NCI-H2171 treated with DMSO at 0.1 percent for 48 hours (cell line): ENCODE data around the gene TBC1D19.

ENCODE experiments used
- DNase-seq: peaks from one replicate; lab custom pipeline; 2025; lab: John Stamatoyannopoulos, UW

The TBC1D19 gene

DNA sequence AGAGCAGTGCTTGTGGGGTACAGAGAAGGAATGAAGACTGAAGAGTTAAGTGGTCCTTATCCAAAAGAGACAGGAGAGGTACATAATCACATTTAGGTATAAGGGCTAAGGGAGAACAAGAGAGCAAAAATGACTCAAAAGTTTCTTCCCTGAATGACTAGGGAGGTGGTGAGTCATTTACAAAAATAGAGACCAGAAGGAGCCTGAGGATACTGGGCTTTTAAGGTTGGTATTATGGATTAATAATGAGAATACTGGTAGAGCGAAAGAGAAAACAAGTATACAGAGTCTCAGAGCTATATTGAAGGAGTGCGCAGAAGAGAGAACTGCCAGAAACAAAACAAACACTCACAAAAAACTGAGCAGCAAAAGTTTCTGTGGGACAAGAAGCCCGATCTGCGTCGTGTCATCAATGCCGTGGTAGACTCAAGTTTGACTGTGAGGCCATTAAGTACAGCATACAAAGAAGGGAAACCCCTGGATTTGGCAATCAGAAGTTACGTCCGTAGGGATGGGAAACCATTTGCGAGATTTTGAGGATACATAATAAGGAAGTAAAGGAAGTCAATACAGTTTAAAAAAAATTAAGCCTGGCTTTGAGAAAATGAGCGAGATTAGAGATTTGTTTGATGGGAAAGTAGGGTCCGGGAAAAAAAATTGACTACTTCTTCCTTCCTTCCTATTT is 147.6 kb downstream of the TBC1D19 start:
- no peak for DNase-seq

DNA sequence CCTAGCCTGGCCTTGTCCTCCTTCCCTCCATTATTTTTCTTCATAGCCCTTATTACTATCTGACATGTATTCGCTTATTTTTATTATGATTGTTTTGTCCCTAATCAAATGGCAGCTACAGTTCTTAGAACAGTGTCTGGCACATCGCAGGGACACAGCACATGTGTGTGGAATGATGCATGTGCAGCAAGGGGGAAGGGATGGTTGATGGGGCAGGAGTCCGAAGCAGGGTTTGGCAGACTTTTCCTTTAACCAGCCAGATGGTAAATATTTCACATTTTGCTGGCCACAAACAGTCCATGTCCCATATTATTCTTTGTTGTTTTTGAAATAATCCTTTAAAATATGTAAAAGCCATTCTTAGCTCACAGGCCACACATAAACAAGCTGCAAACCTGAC is 148.5 kb downstream of the TBC1D19 start:
- DNase-seq, result no peak

DNA sequence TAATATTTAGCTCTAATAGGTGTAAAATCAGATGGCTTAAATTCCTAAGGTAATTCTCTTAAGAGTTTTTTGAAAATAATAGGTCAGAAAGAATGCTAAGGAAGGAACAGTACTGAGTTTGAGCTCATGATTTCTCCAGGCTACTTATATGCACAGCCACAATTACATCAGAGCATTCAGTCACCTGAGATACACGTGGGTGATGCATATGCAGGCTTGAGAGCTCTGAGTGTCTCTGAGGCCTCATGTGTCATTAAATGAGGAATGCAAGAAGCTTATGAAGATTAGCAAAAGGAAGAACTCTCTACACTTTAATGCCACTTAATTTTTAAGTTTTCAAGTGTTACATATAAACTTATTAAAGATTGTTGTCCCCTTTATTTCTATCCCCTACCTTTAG is 152.7 kb downstream of the TBC1D19 start:
- DNase-seq, result no peak

DNA sequence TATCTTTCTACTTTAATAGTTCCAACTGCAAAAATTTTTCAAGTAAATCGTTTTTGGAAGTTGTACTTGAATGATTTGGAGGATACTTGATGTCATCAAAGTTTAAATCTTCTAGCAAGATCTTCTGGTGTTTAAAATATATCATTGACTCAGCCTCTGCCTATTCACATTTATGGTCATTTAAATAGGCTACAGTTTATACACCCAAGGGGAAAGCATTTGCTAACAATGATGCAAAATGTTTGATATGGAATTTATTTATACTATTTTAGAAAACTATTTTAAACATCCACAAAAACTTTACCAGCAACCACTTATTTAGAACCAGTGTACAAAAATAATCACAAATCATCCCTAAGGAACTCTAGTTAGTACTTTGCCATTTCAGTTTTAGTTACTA is 153.5 kb downstream of the TBC1D19 start:
- no peak for DNase-seq

DNA sequence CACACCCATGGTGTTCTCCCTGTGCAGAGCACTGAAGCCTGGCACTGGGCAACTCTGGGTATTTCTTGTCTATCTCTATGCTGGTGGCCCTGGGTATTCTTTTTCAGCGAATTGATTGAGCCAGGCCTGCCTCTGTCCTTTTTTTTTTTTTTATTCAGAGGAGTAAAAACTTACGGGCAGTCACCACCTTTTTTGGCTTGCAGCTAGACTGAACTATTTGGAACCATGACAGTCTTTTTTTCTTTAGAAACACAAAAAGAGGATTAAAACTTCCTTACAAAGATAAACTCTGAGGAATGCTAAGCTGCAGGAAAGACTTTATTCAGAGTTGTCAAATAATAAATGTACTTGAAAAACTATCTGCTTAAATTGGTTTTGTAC is 157.6 kb downstream of the TBC1D19 start:
- DNase-seq, result no peak

DNA sequence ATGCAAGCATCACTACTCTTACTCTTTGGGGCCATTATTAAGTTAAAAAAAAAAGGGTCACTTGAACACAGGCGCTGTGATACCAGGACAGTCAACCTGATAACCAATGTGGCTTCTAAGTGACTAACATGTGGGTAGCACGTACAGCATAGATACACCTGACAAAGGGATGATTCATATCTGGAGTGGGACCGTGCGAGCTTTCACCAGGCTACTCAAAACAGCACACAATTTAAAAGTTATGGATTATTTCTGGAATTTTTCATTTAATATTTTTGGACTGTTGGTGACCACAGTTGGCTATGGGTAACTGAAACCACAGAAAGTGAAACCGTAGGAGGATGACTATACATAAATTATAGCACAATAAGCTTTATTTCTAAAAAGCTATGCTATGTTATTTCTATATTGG is 162.9 kb downstream of the TBC1D19 start:
- DNase-seq, result no peak

DNA sequence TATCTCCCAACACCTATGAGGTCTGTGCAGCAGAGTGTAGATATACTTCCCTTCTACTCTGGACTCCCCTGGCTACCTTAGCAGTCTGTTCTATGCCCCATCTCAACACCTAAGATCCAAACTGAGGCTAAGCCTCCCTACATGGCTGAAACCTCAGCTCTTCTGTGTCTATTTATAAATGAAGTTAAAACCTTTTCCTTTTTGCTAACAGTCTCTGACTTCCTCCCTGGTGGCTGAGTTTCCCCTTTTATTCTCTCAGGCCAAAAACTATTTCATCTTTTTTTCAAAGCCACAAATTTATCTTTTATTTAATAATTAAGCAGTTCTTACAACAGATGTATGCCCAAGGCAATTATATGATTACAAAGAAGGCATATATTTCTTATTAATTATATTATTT is 164.9 kb downstream of the TBC1D19 start:
- no peak for DNase-seq

DNA sequence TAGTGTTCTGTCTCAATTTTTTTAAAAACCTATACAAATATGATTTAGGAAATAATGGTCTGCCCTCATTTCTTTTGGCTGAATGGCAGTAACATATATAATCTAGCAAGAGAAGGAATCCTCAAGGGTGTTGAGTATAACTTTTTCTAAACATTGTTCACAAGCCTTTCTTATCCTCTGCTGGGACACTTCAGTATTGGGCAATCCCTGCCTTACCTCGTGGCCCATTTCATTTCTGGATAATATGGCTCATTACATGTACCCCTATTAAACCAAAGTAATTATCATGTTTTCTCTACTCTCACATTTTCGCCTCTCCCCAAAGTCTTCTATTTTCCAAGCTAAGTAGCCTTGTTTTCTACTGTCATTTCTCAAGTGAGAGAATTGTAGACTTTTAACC is 166.0 kb downstream of the TBC1D19 start:
- DNase-seq, result no peak

DNA sequence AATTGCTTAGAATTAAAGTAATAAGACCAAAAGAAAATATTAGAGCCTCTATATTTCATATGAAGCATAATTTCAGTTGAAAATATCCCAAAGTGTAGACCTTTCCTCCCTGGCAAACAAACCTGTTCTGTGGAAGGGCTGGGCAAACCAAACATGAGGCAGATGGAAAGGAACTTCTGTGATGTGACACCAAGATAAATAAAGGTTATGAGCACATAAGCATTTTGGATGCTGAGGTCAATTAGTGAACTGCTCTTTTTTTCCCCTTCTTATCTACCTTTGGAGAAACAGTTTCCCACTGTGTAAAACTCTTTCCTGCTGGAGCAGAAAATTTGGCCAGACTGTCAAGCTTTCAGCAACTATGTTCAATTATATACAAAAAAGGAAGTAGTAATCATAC is 167.1 kb downstream of the TBC1D19 start:
- peak; percentile 41 for DNase-seq

DNA sequence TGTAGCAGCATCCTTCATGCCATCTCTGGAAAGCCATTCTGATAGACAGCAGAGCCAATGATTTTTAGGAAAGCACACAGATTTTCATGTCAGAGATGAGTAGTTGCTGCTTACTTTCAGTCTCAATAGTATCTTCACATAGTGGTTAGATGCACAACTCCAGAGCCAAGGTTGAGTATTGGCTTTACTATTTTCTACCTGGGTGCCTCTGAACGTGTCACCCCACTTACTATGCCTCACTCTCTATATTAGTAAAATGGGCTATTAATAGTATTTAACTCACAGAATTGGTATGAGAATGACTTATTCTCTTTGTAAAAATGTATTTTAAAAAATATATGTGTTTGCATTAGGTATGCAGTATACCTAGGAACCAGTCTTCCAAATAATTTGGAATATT is 168.0 kb downstream of the TBC1D19 start:
- DNase-seq, result no peak

DNA sequence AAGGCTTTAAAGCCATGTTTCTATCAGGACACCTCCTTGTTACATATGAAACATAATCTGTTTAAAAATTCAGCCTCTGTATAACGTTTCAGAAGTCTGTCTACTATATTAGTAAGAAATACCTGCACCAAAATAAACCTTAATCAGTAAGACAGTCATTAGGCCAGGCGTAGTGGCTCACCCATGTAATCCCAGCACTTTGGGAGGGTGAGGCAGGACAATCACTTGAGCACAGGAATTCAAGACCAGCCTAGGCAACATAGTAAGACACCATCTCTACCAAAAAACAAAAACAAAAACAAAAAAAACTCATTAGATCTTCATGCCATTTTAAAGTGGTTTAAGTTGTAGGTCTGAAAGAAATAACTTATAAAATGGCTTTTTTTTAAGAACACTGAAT is 169.3 kb downstream of the TBC1D19 start:
- no peak for DNase-seq

DNA sequence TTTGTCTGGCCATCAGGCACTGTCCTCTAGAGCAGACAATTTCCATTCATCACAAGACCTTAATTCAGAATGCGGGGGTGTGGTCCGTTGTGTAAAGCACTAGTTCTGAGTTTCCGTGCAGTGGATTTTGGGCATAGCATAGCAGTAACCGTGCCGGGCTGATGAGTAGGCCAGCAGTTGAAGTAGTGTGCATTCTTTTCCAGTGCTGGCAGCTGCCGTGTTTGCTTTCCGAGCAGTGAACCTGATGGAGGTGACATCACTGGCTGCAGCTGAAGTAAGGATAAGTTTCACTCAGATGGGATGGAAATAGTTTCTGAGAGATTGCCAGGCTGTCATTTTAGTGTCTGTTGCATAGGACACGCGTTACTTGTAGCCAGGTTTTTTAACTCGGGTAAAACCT is 169.7 kb downstream of the TBC1D19 start:
- peak; percentile 81 for DNase-seq

DNA sequence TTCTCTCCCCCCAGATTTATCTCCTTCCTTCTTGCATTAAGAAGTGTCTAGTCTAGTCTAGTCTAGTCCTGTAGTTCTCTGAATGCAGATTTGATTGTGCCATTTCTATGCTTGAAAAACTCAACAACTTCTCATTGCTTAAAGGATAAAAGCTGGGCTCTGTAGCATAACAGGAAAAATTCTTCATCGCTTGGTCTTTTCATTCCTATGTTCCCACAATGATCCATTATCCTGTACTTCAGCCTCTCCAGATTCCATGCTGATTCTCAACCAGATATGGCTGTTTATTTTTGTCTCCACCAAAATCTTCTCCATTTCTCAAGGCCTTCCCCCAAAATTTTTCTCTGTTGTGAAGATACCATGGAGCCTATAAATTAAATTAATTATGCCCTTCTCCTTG is 173.9 kb downstream of the TBC1D19 start:
- DNase-seq, result no peak

DNA sequence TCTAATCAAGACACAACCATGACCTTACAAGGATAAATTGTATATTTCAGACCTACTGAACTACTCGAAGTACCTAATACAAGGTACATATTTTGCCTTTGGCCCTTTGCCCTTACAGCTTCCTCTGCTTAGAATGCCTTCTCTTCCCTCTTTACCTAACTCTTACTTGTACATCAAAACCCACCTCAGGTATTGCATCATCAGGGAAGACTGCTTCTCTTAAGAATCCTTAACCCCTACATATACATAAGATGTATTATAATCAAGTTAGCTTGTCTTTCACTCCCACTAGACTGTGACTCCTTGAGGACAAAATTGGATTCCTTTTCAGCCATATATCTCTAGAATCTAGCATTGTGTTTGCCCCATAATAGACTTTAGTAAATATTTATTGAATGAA is 175.0 kb downstream of the TBC1D19 start:
- no peak for DNase-seq

DNA sequence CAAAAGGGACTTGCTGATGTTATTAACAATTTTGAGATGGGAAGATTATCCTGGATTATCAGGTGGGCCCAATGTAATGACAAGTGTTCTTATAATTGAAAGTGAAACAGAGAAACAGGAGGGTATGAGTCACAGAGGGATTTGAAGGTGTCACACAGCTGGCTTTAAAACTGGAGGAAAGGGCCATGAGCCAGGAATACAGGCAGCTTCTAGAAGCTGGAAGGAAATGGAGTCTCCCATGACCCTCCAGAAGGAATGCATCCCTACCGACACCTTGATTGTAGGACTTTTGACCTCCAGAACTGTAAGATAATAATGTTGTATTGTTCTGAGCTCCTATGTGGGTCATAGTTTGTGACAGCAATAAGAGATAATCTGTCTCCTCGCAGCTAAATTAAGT is 178.8 kb downstream of the TBC1D19 start:
- DNase-seq, result no peak

DNA sequence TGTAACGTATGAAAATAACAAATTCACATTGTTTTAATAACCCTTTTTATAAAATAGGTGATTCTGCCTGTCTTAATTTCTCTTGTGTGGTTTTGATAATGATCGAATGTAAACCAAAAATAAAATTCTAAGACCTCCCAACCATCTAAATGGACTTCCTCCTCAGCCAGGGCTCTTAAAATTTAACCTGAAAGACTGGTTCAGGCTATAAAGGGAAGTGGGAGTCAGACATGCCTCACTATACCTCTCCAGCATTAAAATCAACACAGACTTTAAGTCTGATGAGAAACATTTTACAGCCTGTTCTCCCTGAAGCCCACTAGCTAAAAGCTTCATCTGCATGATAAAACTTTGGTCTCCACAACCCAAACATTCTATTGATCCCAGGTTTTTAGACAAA is 179.2 kb downstream of the TBC1D19 start:
- no peak for DNase-seq

DNA sequence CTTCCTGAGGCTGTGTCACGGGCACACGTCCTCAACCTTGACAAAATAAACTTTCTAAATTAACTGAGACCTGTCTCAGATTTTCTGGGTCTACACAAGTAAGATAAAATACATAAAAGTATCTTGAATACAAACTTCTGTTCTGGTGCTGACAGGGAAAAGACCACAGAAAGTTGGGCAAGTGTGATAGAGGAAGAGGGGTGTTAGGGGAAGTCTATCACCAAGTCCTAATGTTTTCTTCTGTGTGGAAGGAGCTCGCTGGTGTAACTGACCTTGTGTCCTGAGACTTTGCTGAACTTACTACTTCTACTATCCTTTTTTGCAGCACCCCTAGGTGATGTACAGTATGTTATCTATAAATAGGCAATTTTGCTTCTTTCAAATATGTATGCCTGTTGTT is 179.8 kb downstream of the TBC1D19 start:
- no peak for DNase-seq

DNA sequence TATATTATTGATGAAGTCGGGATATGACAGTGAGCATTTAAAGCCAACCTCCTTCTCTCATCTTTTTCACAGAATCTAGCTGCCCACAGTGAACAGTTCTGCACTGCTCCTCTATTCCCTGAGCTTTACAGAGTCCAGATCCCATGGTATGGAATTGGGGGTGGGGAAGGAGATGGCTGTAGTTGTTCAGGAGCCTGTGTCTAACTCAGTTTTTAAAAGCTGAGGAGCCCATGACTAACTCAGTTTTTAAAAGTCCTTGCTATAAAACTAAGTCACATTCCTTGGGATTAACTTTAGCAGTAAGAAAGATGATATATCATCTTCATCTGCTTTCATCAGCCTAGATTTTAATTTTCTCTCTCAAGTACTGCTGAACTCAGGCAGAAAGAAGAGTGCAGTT is 180.3 kb downstream of the TBC1D19 start:
- no peak for DNase-seq

DNA sequence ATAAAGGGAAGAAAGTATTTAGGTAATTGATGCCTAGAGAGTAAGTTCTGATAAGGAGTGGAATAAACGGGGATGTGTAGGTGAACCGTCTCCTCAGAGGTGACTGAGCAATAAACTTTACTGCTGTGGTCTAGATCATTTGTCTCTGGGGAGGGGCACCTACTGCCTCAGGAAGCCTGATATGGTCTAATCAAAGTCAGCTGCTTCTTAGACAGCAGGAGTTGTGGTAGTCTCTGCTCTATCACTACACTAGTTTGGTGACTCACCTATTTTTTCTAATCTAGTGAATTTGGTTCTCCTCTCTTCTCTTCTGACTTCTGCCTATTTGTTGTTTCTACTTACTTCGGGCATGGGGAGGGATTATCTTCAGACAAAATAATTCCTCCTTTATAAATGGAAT is 181.6 kb downstream of the TBC1D19 start:
- DNase-seq, result no peak

DNA sequence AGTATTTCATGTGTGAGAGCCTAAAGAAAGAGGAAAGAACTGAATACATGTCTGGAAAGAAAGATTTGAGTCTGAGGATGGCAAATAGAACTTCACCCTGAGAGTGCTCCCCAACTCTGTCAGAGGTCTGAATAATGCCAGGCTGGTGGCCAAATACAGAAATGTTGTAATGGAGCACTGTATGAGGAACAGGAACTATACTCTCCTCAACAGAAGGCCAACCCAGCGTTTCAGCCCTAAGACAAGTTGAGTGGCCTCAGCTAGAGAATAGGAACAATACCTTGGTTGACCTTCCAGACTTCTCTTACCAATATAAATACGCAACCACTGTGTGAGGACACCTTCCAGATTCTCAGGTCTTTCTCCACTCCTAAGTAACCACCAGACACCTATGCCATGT is 182.3 kb downstream of the TBC1D19 start:
- DNase-seq, result no peak

DNA sequence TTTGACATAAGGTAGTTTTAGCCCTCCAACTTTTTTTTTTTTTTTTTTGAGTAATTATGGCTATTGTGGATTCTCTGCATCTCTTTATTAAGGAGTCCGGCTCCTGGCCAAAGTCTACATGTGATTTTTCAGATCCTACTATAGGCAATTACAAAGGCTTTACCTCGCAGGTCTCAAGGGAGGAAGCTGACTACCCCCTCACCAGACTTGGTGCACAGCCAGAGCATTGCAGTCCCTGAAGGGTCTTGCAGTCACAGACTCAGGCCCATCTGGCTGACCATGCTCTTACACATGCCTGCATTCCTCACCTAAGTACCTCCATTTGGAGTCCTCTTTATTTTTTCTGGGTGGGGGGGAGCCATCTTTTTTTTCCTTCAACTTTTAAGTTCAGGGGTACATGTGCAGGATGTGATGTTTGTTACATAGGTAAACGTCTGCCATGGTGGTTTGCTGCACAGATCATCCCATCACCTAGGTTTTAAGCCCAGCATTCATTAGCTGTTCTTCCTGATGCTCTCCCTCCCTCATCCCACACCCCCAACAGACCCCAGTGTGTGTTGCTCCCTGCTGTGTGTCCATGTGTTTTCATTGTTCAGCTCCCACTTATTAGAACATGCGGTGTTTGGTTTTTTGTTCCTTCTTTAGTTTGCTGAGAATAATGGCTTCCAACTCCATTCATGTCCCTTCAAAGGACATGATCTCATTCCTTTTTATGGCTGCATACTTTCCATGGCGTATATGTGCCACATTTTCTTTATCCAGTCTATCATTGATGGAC is 188.4 kb downstream of the TBC1D19 start:
- no peak for DNase-seq

DNA sequence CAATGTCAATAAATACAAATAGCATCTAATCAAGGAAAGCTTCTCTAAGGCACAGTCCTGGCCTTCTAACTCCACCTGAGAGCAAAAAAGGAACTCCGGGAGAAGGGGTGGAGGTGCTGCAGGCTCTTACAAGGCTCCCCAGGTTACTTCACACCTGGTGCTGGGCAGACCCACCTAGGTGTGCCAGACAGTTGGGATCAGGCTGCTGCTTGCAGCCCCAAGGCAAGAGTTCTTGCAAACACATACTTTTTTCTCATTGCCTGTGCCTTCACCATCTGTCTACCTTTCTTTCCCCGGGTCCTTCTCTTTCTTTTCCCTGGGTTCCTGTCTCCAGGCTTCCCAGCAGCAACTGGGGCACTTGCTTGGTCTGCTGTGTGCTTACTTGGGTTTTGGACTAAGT is 195.3 kb downstream of the TBC1D19 start:
- DNase-seq, result peak; percentile 84

DNA sequence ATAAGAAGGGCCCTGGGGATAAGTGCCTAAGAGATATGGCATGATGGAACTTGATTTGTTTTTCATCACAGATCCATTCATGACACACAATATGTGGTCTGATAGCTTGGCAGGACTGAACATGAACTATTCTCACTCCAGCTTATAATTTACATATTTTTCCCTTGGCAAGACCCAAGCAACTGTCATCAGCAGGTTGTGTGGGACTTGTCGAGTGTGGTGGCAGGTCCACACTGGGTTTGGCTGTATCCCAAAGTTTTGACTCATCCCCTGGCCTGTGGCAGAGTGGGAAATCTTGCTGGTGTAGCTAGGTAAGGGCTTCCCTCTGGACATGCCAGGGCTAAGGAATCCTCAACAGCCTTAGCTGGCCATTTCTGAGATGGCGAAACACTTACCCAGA is 195.8 kb downstream of the TBC1D19 start:
- DNase-seq, result peak; percentile 84

DNA sequence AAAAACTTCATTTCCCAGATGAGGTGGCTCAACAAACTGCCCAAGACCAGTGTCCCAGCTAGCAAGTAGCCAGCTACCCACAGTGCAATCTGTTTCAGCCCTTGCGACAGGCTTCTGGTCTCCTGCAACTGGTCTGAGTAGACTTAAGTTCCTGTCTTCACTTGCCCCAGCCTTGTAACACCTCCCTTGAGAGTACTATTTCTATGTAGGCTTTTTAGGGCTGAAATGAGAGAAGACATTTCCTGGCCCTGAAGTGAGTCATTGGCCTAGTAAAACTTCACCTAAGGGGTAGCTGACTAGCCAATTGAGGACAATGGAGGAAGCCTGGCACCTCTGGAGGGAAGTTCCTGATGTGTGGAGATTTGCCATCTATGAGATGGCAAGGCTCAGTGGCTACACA is 196.7 kb downstream of the TBC1D19 start:
- no peak for DNase-seq
